Measurements from ENCODE around the gene ITGB4. TPM values are rescaled to one million over a fixed set of nuclear protein-coding genes. Genes with fewer than 3 reads are reported as not detected.

The ITGB4 gene
- total RNA-seq, 1 donor from 2014 or later: not detected

DNA sequence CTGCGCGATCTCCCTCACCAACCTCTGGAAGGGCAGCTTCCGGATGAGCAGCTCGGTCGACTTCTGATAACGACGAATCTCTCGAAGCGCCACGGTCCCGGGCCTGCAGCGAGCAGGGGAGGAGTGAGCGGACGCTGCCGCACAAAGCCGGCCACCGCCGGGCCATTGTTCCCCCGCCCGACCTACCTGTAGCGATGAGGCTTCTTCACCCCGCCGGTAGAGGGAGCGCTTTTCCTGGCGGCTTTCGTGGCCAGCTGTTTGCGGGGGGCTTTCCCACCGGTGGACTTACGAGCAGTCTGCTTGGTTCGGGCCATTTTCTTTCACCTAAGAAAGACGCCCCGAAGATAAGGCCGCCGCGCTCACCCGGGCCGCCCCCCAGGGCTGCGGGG lies 57.6 kb downstream of the ITGB4 start:
- peak overlapping the region; percentile 92 for H3K27ac ChIP-seq
- H4K20me1 ChIP-seq (ENCODE audit: low read depth): peaks cover 48% of the 10 kb centered on the region
- DNase-seq (ENCODE audit: low spot score): peak; percentile 82
- H3K36me3 ChIP-seq: peaks cover 16% of the 10 kb centered on the region
- no peaks in the 10 kb centered on the region for H3K27me3 ChIP-seq
- H2AFZ ChIP-seq (replicated peaks): no peak overlapping the region
- Mint-ChIP-seq H3K36me3 (peaks cover 29% of the 10 kb centered on the region), H3K27ac (no peak overlapping the region), H3K27me3 (ENCODE audit: insufficient read depth, low read depth) (peaks cover 7% of the 10 kb centered on the region), H3K4me3 (peak overlapping the region; percentile 100), H3K9me3 (peaks cover 2% of the 10 kb centered on the region), H3K4me1 (peaks cover 34% of the 10 kb centered on the region)
- no peaks in the 10 kb centered on the region for H3K9me3 ChIP-seq (ENCODE audit: low read depth)
- peak overlapping the region; percentile 99 for H3K4me3 ChIP-seq
- peak overlapping the region; percentile 97 for H3K9ac ChIP-seq
- H3K4me2 ChIP-seq: peak overlapping the region; percentile 100
- H3K4me1 ChIP-seq: peaks cover 20% of the 10 kb centered on the region
- TF ChIP-seq EZH2phosphoT487 (IDR thresholded peaks at IDR 0.05): no peak
- TF ChIP-seq, protein P1, sequence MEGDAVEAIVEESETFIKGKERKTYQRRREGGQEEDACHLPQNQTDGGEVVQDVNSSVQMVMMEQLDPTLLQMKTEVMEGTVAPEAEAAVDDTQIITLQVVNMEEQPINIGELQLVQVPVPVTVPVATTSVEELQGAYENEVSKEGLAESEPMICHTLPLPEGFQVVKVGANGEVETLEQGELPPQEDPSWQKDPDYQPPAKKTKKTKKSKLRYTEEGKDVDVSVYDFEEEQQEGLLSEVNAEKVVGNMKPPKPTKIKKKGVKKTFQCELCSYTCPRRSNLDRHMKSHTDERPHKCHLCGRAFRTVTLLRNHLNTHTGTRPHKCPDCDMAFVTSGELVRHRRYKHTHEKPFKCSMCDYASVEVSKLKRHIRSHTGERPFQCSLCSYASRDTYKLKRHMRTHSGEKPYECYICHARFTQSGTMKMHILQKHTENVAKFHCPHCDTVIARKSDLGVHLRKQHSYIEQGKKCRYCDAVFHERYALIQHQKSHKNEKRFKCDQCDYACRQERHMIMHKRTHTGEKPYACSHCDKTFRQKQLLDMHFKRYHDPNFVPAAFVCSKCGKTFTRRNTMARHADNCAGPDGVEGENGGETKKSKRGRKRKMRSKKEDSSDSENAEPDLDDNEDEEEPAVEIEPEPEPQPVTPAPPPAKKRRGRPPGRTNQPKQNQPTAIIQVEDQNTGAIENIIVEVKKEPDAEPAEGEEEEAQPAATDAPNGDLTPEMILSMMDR (IDR thresholded peaks at IDR 0.05): peak; percentile 66
- peaks cover 72% of the 10 kb centered on the region for H3F3A ChIP-seq (ENCODE audit: low read depth)
- H3K79me2 ChIP-seq (ENCODE audit: low read depth): peaks cover 31% of the 10 kb centered on the region

DNA sequence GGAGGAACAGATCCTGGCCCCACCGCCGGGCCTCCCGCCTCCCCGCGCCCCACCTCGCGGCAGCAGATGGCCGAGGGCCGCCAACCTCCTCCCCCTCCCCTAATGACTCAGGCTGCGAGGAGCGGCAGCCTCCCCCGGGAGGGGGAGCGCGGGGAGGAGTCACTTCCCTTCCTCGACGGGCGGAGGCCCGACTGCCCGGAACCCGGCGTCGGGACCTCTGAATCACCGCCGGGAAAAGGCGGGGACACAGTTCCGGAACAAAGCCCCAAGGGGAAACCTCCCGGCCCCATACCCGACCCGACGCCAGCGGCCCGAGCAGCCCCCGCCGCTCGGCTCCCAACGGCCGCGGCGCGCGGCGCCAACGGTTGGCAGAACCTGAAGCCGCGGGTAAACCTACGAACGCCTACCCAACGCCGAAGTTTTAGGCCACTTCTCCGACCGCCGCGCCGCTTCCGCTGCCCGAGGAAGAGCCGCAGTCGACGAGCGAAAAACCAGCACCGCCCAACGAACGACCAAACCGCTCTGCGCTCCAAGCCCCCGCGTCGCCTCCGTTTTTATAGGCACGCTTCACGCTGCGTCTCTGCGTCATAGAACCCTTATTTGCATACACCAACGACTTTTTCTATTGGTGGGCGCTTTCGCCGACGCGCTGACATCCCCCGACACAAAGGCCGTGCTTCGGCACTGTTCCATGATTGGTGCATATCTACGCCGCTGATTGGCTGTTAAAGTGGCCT lies 58.2 kb downstream of the ITGB4 start:
- Mint-ChIP-seq H3K27me3 (ENCODE audit: insufficient read depth, low read depth) (peaks cover 7% of the 10 kb centered on the region), H3K4me1 (peaks cover 34% of the 10 kb centered on the region), H3K27ac (peak overlapping the region; percentile 100), H3K4me3 (peak overlapping the region; percentile 100), H3K36me3 (peaks cover 29% of the 10 kb centered on the region), H3K9me3 (peaks cover 2% of the 10 kb centered on the region)
- peak overlapping the region; percentile 99 for H3K4me3 ChIP-seq
- H3K9me3 ChIP-seq (ENCODE audit: low read depth): no peaks in the 10 kb centered on the region
- peaks cover 48% of the 10 kb centered on the region for H4K20me1 ChIP-seq (ENCODE audit: low read depth)
- peak; percentile 99 for DNase-seq (ENCODE audit: low spot score)
- H3K4me1 ChIP-seq: peaks cover 25% of the 10 kb centered on the region
- H3F3A ChIP-seq (ENCODE audit: low read depth): peaks cover 73% of the 10 kb centered on the region
- H3K4me2 ChIP-seq: peak overlapping the region; percentile 100
- peak overlapping the region; percentile 92 for H3K27ac ChIP-seq
- H3K79me2 ChIP-seq (ENCODE audit: low read depth): peaks cover 31% of the 10 kb centered on the region
- no peak for TF ChIP-seq EZH2 (IDR thresholded peaks at IDR 0.05)
- TF ChIP-seq, protein P1 (IDR thresholded peaks at IDR 0.05): peak; percentile 18
- H2AFZ ChIP-seq (replicated peaks): no peak overlapping the region
- no peaks in the 10 kb centered on the region for H3K27me3 ChIP-seq
- peak overlapping the region; percentile 97 for H3K9ac ChIP-seq
- peaks cover 16% of the 10 kb centered on the region for H3K36me3 ChIP-seq

DNA sequence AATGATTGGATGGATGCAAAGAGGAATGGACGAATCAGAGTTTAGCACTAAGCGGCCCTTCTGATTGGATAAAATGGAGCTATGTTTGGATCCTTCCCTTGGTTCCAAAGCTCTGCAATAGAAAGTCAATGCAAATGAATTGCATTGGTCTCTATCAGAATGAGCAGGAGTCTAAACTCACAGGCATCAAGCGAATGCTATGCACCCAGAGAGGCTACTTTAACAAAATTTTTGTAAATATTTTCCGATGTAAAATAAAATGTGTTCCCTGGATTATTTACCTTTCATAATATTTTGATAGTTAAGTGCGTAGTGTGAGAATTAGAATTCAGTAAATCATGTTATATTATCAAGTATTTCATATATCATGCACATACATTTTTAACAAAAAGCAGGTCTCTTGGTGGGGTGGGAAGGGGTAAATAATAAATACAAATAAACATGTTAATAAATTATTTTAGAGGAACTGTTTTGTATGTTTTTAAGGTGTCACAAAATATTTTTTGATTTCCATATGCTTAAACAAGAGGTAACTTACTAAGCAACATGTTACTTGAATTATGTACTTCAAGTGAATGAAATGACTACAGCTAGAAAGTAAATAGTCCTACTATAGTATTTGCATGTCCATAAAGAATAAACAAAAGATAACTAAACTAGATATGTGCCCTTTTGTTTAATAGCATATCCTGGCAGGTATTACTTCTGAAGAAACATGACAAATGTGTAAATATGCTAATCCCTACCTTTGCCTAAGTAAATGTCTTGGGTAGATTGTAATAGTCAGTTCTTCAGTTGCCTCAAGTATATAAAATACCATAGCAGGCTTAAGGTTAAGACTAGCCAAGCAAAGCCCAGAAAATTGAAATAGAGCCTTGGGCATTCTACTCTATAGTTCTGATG lies 59.0 kb downstream of the ITGB4 start:
- H3K4me3 ChIP-seq: peak overlapping the region; percentile 24
- H3F3A ChIP-seq (ENCODE audit: low read depth): peaks cover 71% of the 10 kb centered on the region
- peaks cover 35% of the 10 kb centered on the region for H3K79me2 ChIP-seq (ENCODE audit: low read depth)
- TF ChIP-seq EZH2phosphoT487 (IDR thresholded peaks at IDR 0.05) (no peak), EZH2 (IDR thresholded peaks at IDR 0.05) (no peak)
- TF ChIP-seq, protein P1 (IDR thresholded peaks at IDR 0.05): no peak
- Mint-ChIP-seq H3K4me1 (peaks cover 36% of the 10 kb centered on the region), H3K27me3 (ENCODE audit: insufficient read depth, low read depth) (peaks cover 10% of the 10 kb centered on the region), H3K4me3 (peak overlapping the region; percentile 100), H3K36me3 (peaks cover 29% of the 10 kb centered on the region), H3K27ac (no peak overlapping the region), H3K9me3 (peaks cover 2% of the 10 kb centered on the region)
- H3K27ac ChIP-seq: no peak overlapping the region
- no peak overlapping the region for H2AFZ ChIP-seq (replicated peaks)
- no peak overlapping the region for H3K9ac ChIP-seq
- peak overlapping the region; percentile 61 for H3K4me2 ChIP-seq
- DNase-seq (ENCODE audit: low spot score): no peak
- H4K20me1 ChIP-seq (ENCODE audit: low read depth): peaks cover 42% of the 10 kb centered on the region
- peaks cover 16% of the 10 kb centered on the region for H3K36me3 ChIP-seq
- H3K9me3 ChIP-seq (ENCODE audit: low read depth): no peaks in the 10 kb centered on the region
- peaks cover 25% of the 10 kb centered on the region for H3K4me1 ChIP-seq
- no peaks in the 10 kb centered on the region for H3K27me3 ChIP-seq

All from neural progenitor cell (in vitro differentiated cells).